Measurements from ENCODE around the gene PLCB1. TPM values are rescaled to one million over a fixed set of nuclear protein-coding genes. Genes with fewer than 3 reads are reported as not detected.

Gene PLCB1
- total and polyA plus RNA-seq, 2 donors (not counting 3 experiments of a cell fraction or from before 2014, with no cell fraction given), result 10.2 to 53.4 TPM

DNA sequence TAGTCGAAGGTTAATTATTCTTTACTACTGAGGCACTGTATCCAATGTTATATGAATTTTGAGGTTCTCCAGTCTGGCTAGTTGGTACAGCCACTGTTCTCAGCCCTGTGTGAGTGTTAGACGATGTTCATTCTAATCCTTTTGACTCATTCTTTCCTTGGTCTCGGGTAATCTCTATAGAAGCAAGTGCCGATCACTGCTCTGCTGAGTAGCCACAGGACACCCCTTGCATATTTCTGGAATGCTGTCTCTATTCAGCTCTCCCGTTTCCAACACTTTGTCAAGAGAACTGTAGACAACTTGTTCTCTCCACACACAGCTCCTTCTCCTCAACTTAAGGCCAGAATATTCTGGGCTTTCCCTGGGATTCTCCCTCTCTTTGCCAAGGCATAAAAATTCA is 42.4 kb upstream of the PLCB1 start:
- H2AFZ ChIP-seq (ENCODE audit: low read depth, low read length), result no peak overlapping the region
- FAIRE-seq (no peak), DNase-seq (ENCODE audit: low read depth, low spot score) (no peak)
- no peaks in the 10 kb centered on the region for H4K20me1 ChIP-seq (replicated peaks; ENCODE audit: control insufficient read depth, extremely low read depth, insufficient read depth, low read length)
- ChIA-PET CTCF (interaction anchor here (1.4 to 2.6 kb wide), 2 partner anchors 23 to 632 kb away, joined by 3 to 13 read pairs; no protein-coding TSS in a partner anchor), POLR2A (no interaction called here)
- no peaks in the 10 kb centered on the region for H3K9me3 ChIP-seq (replicated peaks; ENCODE audit: control insufficient read depth, insufficient read depth, low read length)
- no peaks in the 10 kb centered on the region for H3K79me2 ChIP-seq (ENCODE audit: control insufficient read depth, insufficient read depth, low read length)
- no TSS peak for BruUV-seq (replicated peaks)
- peaks cover 10% of the 10 kb centered on the region for H3K4me1 ChIP-seq (ENCODE audit: control insufficient read depth, extremely low read depth, insufficient read depth, low read length)
- no peak overlapping the region for H3K4me2 ChIP-seq (ENCODE audit: insufficient read depth, low read length)
- TF ChIP-seq POLR2A (IDR thresholded peaks at IDR 0.05; ENCODE audit: low read depth, low read length) (no peak), JUN (IDR thresholded peaks at IDR 0.05; ENCODE audit: borderline replicate concordance, insufficient read depth, insufficient read length, low read depth) (no peak), MAX (IDR thresholded peaks at IDR 0.05; ENCODE audit: insufficient read depth, insufficient read length) (no peak), MYC (IDR thresholded peaks at IDR 0.05; ENCODE audit: low read depth, low read length) (no peak), POLR2AphosphoS5 (IDR thresholded peaks at IDR 0.05; ENCODE audit: insufficient read depth, low read depth, low read length) (no peak), EZH2 (IDR thresholded peaks at IDR 0.05; ENCODE audit: borderline replicate concordance, low read depth, low read length, severe bottlenecking) (no peak)
- intact Hi-C loops (cut with micrococcal nuclease) (no loop called here), dilution Hi-C loops (cut with MboI; ENCODE audit: extremely low pct_ligation_motif_present, low sequenced_read_pairs) (no loop called here)
- H3K27me3 ChIP-seq (ENCODE audit: control insufficient read depth in 2 of 2, insufficient read depth in 2 of 2, low read length in 2 of 2), result no peaks in the 10 kb centered on the region
- no peak overlapping the region for H3K4me3 ChIP-seq (replicated peaks in 1 of 3; ENCODE audit: insufficient read depth in 1 of 3, low read depth in 1 of 3, low read length in 3 of 3)
- no peaks in the 10 kb centered on the region for H3K9me1 ChIP-seq (replicated peaks; ENCODE audit: control insufficient read depth, extremely low read depth, insufficient read depth, low read length)
- no peak overlapping the region for H3K9ac ChIP-seq (replicated peaks; ENCODE audit: extremely low read depth, insufficient read depth, low read length)
- H3K36me3 ChIP-seq (ENCODE audit: control insufficient read depth in 2 of 2, extremely low read depth in 1 of 2, insufficient read depth in 2 of 2, low read length in 2 of 2), result no peaks in the 10 kb centered on the region
- no peak overlapping the region for H3K27ac ChIP-seq (ENCODE audit: insufficient read depth, low read depth, low read length)

- H3K4me2 ChIP-seq (ENCODE audit: insufficient read depth, low read length), result peak overlapping the region; percentile 43
- no peaks in the 10 kb centered on the region for H3K9me1 ChIP-seq (replicated peaks; ENCODE audit: control insufficient read depth, extremely low read depth, insufficient read depth, low read length)
- H3K36me3 ChIP-seq (ENCODE audit: control insufficient read depth in 2 of 2, extremely low read depth in 1 of 2, insufficient read depth in 2 of 2, low read length in 2 of 2), result no peaks in the 10 kb centered on the region
- peaks cover 25% of the 10 kb centered on the region for H3K4me1 ChIP-seq (ENCODE audit: control insufficient read depth, extremely low read depth, insufficient read depth, low read length)
- peak overlapping the region; percentile 72 for H3K9ac ChIP-seq (replicated peaks; ENCODE audit: extremely low read depth, insufficient read depth, low read length)
- TF ChIP-seq FOS (IDR thresholded peaks at IDR 0.05; ENCODE audit: borderline replicate concordance, insufficient read depth, low read length) (no peak), MAX (IDR thresholded peaks at IDR 0.05; ENCODE audit: insufficient read depth, insufficient read length) (no peak), POLR2A (IDR thresholded peaks at IDR 0.05; ENCODE audit: low read depth, low read length) (no peak), JUN (IDR thresholded peaks at IDR 0.05; ENCODE audit: borderline replicate concordance, insufficient read depth, insufficient read length, low read depth) (no peak), MYC (IDR thresholded peaks at IDR 0.05; ENCODE audit: low read depth, low read length) (no peak), POLR2AphosphoS5 (IDR thresholded peaks at IDR 0.05; ENCODE audit: insufficient read depth, low read depth, low read length) (no peak)
- TF ChIP-seq, protein P1, sequence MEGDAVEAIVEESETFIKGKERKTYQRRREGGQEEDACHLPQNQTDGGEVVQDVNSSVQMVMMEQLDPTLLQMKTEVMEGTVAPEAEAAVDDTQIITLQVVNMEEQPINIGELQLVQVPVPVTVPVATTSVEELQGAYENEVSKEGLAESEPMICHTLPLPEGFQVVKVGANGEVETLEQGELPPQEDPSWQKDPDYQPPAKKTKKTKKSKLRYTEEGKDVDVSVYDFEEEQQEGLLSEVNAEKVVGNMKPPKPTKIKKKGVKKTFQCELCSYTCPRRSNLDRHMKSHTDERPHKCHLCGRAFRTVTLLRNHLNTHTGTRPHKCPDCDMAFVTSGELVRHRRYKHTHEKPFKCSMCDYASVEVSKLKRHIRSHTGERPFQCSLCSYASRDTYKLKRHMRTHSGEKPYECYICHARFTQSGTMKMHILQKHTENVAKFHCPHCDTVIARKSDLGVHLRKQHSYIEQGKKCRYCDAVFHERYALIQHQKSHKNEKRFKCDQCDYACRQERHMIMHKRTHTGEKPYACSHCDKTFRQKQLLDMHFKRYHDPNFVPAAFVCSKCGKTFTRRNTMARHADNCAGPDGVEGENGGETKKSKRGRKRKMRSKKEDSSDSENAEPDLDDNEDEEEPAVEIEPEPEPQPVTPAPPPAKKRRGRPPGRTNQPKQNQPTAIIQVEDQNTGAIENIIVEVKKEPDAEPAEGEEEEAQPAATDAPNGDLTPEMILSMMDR (IDR thresholded peaks at IDR 0.05; ENCODE audit: extremely low read depth in 1 of 2, insufficient read depth in 1 of 2, low read depth in 1 of 2, low read length in 2 of 2), result no peak
- dilution Hi-C loops (cut with MboI; ENCODE audit: extremely low pct_ligation_motif_present, low sequenced_read_pairs), result no loop called here
- H3K79me2 ChIP-seq (ENCODE audit: control insufficient read depth, insufficient read depth, low read length), result no peaks in the 10 kb centered on the region
- FAIRE-seq, result no peak
- BruUV-seq (replicated peaks), result no TSS peak
- ChIA-PET CTCF (interaction anchor here (0.7 to 3.2 kb wide), 6 partner anchors 12 to 627 kb away, joined by 3 to 11 read pairs (median 4); partner anchors contain the start of gene PLCB1), POLR2A (no interaction called here)
- DNase-seq (ENCODE audit: low read depth, low spot score), result peak; percentile 87
- H3K4me3 ChIP-seq (replicated peaks in 1 of 3; ENCODE audit: insufficient read depth in 1 of 3, low read depth in 1 of 3, low read length in 3 of 3), result no peak overlapping the region
- intact Hi-C loops (cut with micrococcal nuclease), result loop anchor here (2.0 kb wide), 1 partner anchor 44 kb away; no protein-coding TSS in a partner anchor
- H3K27ac ChIP-seq (ENCODE audit: insufficient read depth, low read depth, low read length), result peak overlapping the region; percentile 94
- no peaks in the 10 kb centered on the region for H3K9me3 ChIP-seq (replicated peaks; ENCODE audit: control insufficient read depth, insufficient read depth, low read length)
- peak overlapping the region; percentile 13 for H2AFZ ChIP-seq (ENCODE audit: low read depth, low read length)
- H4K20me1 ChIP-seq (replicated peaks; ENCODE audit: control insufficient read depth, extremely low read depth, insufficient read depth, low read length), result no peaks in the 10 kb centered on the region
- no peaks in the 10 kb centered on the region for H3K27me3 ChIP-seq (ENCODE audit: control insufficient read depth in 2 of 2, insufficient read depth in 2 of 2, low read length in 2 of 2)
Measured at GRCh38 chr20:8094415-8094818, 37.6 kb upstream of the PLCB1 start.
